ENCODE results near the gene ITLN1.

- TF ChIP-seq CTCF (conservative IDR thresholded peaks at IDR 0.05) (no peak), ZFX (IDR thresholded peaks at IDR 0.05) (no peak)
These were observed 18.2 kb downstream of the ITLN1 start for GRCh38 chr1:160866695-160867260.

Data from C4-2B (cell line).